GM12872 (cell line): Measurements from ENCODE around the gene ARMC9.

Source experiments
- TF ChIP-seq, protein P1 (sequence below): IDR thresholded peaks from 3 replicates; pipeline ENCODE4 v1.5.1; 2011; ENCODE audit warnings: low read depth, mild to moderate bottlenecking, low read length, moderate library complexity; ENCODE audit not compliant: insufficient read depth

ARMC9 gene

DNA sequence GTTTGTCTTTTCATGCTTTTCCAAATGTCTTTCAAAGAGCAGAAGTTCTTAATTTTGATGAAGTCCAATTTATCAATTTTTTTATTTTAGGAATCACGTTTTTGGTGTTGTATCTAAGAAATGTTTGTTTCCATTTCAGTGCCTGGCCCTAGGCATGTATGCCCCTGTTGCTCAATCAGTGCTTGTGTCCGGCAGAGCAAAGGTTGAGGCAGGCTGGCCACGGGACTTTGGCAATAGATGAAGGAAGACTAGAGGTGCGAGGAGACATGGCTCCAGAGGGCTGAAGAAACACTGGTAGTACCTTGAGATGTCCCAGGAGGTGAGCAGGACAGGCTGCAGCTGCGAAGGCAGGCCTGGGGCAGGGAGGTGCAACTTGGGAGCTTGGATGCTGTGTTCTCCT, 187.0 kb downstream of the ARMC9 start:
- TF ChIP-seq, protein P1, sequence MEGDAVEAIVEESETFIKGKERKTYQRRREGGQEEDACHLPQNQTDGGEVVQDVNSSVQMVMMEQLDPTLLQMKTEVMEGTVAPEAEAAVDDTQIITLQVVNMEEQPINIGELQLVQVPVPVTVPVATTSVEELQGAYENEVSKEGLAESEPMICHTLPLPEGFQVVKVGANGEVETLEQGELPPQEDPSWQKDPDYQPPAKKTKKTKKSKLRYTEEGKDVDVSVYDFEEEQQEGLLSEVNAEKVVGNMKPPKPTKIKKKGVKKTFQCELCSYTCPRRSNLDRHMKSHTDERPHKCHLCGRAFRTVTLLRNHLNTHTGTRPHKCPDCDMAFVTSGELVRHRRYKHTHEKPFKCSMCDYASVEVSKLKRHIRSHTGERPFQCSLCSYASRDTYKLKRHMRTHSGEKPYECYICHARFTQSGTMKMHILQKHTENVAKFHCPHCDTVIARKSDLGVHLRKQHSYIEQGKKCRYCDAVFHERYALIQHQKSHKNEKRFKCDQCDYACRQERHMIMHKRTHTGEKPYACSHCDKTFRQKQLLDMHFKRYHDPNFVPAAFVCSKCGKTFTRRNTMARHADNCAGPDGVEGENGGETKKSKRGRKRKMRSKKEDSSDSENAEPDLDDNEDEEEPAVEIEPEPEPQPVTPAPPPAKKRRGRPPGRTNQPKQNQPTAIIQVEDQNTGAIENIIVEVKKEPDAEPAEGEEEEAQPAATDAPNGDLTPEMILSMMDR = no peak

DNA sequence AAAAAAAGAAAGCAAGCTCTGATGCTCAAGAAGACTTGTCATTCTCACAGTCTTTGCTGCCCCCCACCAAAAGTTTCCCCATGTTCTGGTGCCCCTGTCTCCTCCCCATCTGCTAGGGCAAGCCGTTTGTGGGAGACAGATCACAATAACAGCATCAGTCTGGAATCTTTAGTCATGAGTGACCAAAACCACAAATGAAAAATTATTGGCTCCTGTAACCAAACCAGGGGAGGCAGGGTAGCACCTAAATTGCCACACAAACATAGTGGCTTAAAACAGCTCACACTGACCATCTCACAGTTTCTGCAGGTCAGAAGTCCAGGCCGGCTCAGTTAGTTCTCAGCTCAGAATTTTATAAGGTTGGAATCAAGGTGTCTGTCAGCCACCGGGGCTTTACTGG, 188.0 kb downstream of the ARMC9 start:
- TF ChIP-seq, protein P1 = no peak

- TF ChIP-seq, protein P1 = no peak
Measured at GRCh38 chr2:231387904-231388724, 189.7 kb downstream of the ARMC9 start.

- TF ChIP-seq, protein P1 = no peak
Measured at GRCh38 chr2:231388725-231389346, 190.4 kb downstream of the ARMC9 start.

GRCh38 chr2:231390667-231391066, 192.2 kb downstream of the ARMC9 start:
- TF ChIP-seq, protein P1 = no peak

DNA sequence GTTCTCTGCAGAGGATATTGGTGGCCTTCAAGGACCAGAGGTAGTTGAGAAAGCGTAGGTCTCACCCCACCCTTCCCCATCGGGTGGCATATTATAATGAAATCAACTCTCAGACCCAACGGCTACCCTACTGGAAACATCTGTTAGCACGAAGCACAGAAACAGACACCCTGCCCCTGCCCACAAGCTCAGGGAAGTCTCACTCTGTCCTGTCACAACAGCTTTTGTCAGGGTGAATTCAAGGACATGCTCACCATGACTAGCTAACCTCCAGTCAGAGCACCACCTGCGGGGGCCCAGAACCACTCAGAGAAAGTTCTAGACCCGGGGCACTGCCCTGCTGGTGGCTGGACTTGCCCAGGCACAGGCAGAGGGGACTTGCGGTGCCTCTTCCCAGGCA, 193.6 kb downstream of the ARMC9 start:
- TF ChIP-seq, protein P1 = no peak

DNA sequence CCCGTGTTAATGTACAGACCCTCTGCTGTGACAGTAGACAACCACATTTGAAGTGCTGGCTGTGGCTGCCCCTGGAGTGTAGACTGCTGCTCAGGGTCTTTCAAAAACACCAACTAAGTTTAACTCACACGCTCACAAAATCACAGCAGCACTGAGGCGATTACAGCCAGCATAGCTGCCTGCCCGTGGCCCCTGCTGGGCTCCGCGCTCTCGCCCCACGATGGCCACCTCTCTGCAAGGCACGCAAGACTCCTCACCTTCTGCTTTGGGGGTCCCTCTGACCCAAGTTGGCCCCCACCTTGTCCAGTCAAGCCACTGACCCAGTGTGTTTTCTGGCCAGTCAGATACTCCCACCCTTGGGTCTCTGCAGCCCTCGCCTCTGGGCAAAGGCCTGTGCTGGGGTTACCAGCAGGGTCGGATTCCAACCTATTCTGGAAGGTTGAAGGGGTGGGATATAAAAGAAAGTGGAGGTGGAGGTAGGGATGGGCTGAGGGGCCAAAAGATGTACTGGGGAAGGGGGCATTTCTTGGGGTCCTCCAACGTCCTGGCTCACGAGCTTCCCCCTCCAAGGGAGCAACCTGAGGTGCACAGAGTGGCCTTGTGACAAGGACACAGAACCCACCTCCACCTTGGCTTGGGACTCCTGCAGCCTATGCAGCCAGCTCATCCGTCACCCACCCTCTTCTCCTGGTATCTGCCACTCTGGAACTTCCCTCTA, 194.2 kb downstream of the ARMC9 start:
- TF ChIP-seq, protein P1 = no peak
